ENCODE measurements around the gene ADGRG7.
"Not testable (repeated sequence)": the region's sequence is repeated elsewhere in the genome, so short reads cannot be mapped to it uniquely, and the experiment has no call there.

DNA sequence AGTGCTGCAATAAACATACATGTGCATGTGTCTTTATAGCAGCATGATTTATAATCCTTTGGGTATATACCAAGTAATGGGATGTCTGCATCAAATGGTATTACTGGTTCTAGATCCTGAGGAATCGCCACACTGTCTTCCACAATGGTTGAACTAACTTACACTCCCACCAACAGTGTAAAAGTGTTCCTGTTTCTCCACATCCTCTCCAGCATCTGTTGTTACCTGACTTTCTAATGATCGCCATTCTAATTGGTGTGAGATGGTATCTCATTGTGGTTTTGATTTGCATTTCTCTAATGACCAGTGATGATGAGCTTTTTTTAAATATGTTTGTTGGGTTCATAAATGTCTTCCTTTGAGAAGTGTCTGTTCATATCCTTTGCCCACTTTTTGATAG, 61.6 kb downstream of the ADGRG7 start:
- not testable (repeated sequence) for TF ChIP-seq JUNB (IDR thresholded peaks at IDR 0.05); MAFK (IDR thresholded peaks at IDR 0.05; ENCODE audit: partially characterized antibody); FOSB (CRISPR knock-in tag; IDR thresholded peaks at IDR 0.05); EP300 (IDR thresholded peaks at IDR 0.05); NR3C1 (IDR thresholded peaks at IDR 0.05); RCOR1 (IDR thresholded peaks at IDR 0.05; ENCODE audit: low read depth, low read length); FOSL2 (IDR thresholded peaks at IDR 0.05); FOSL2 (CRISPR knock-in tag; IDR thresholded peaks at IDR 0.05); HOXA7 (CRISPR knock-in tag; IDR thresholded peaks at IDR 0.05); EHF (CRISPR knock-in tag; IDR thresholded peaks at IDR 0.05)
- TF ChIP-seq, protein P1, sequence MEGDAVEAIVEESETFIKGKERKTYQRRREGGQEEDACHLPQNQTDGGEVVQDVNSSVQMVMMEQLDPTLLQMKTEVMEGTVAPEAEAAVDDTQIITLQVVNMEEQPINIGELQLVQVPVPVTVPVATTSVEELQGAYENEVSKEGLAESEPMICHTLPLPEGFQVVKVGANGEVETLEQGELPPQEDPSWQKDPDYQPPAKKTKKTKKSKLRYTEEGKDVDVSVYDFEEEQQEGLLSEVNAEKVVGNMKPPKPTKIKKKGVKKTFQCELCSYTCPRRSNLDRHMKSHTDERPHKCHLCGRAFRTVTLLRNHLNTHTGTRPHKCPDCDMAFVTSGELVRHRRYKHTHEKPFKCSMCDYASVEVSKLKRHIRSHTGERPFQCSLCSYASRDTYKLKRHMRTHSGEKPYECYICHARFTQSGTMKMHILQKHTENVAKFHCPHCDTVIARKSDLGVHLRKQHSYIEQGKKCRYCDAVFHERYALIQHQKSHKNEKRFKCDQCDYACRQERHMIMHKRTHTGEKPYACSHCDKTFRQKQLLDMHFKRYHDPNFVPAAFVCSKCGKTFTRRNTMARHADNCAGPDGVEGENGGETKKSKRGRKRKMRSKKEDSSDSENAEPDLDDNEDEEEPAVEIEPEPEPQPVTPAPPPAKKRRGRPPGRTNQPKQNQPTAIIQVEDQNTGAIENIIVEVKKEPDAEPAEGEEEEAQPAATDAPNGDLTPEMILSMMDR (IDR thresholded peaks at IDR 0.05), result not testable (repeated sequence)
- TF ChIP-seq, protein P2, sequence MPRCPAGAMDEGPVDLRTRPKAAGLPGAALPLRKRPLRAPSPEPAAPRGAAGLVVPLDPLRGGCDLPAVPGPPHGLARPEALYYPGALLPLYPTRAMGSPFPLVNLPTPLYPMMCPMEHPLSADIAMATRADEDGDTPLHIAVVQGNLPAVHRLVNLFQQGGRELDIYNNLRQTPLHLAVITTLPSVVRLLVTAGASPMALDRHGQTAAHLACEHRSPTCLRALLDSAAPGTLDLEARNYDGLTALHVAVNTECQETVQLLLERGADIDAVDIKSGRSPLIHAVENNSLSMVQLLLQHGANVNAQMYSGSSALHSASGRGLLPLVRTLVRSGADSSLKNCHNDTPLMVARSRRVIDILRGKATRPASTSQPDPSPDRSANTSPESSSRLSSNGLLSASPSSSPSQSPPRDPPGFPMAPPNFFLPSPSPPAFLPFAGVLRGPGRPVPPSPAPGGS (IDR thresholded peaks at IDR 0.05), result not testable (repeated sequence)
